ENCODE results near the gene ROR2.

DNA sequence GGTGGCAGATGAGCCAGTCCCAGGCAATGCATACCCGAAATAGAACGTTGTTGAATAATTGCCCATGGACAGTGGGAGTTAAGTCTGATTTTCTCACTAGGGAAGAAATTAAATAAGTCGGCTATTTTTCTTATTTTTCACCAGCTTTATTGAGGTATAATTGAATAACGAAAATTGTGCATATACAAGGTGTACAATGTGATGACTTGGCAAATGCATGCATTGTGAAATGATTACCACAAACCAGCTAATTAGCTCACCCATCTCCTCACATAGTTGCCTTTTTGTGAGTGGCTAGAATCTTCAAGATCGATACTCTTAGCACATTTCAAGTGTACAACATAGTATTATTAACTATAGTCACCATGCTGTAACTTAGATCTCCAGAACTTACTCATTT lies 249.6 kb downstream of the ROR2 start:
- TF ChIP-seq, protein P1, sequence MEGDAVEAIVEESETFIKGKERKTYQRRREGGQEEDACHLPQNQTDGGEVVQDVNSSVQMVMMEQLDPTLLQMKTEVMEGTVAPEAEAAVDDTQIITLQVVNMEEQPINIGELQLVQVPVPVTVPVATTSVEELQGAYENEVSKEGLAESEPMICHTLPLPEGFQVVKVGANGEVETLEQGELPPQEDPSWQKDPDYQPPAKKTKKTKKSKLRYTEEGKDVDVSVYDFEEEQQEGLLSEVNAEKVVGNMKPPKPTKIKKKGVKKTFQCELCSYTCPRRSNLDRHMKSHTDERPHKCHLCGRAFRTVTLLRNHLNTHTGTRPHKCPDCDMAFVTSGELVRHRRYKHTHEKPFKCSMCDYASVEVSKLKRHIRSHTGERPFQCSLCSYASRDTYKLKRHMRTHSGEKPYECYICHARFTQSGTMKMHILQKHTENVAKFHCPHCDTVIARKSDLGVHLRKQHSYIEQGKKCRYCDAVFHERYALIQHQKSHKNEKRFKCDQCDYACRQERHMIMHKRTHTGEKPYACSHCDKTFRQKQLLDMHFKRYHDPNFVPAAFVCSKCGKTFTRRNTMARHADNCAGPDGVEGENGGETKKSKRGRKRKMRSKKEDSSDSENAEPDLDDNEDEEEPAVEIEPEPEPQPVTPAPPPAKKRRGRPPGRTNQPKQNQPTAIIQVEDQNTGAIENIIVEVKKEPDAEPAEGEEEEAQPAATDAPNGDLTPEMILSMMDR (IDR thresholded peaks at IDR 0.05; ENCODE audit: extremely low read depth in 1 of 2, insufficient read depth in 1 of 2, low read depth in 1 of 2, low read length in 2 of 2) = no peak
- no peak for TF ChIP-seq POLR2A (IDR thresholded peaks at IDR 0.05; ENCODE audit: low read depth, low read length)
- no peak for TF ChIP-seq EZH2 (IDR thresholded peaks at IDR 0.05; ENCODE audit: borderline replicate concordance, low read depth, low read length, severe bottlenecking)
- TF ChIP-seq, protein P2, sequence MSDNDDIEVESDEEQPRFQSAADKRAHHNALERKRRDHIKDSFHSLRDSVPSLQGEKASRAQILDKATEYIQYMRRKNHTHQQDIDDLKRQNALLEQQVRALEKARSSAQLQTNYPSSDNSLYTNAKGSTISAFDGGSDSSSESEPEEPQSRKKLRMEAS (IDR thresholded peaks at IDR 0.05; ENCODE audit: insufficient read depth, insufficient read length) = no peak

Data from endothelial cell of umbilical vein (primary cell).